Measurements from ENCODE around the gene GRIN2A.

GRIN2A gene

GRCh38 chr16:9807302-9807701 lies 374.9 kb downstream of the GRIN2A start:
- H3K4me3 ChIP-seq (ENCODE audit: low read depth, low read length), result no peak overlapping the region
- TF ChIP-seq CTCF (IDR thresholded peaks at IDR 0.05; ENCODE audit: borderline replicate concordance, insufficient read depth, low read depth, low read length), result no peak

- no peak for TF ChIP-seq CTCF (IDR thresholded peaks at IDR 0.05; ENCODE audit: borderline replicate concordance, insufficient read depth, low read depth, low read length)
- no peak overlapping the region for H3K4me3 ChIP-seq (ENCODE audit: low read depth, low read length)
Measured at GRCh38 chr16:9805109-9805508, 377.1 kb downstream of the GRIN2A start.

- H3K4me3 ChIP-seq (ENCODE audit: low read depth, low read length), result no peak overlapping the region
- no peak for TF ChIP-seq CTCF (IDR thresholded peaks at IDR 0.05; ENCODE audit: borderline replicate concordance, insufficient read depth, low read depth, low read length)
Measured at GRCh38 chr16:9802160-9802559, 380.1 kb downstream of the GRIN2A start.

- no peak for TF ChIP-seq CTCF (IDR thresholded peaks at IDR 0.05; ENCODE audit: borderline replicate concordance, insufficient read depth, low read depth, low read length)
- H3K4me3 ChIP-seq (ENCODE audit: low read depth, low read length), result no peak overlapping the region
Measured at GRCh38 chr16:9801651-9802050, 380.6 kb downstream of the GRIN2A start.

- TF ChIP-seq CTCF (IDR thresholded peaks at IDR 0.05; ENCODE audit: borderline replicate concordance, insufficient read depth, low read depth, low read length), result no peak
- no peak overlapping the region for H3K4me3 ChIP-seq (ENCODE audit: low read depth, low read length)
Measured at GRCh38 chr16:9800186-9800738, 382.0 kb downstream of the GRIN2A start.

GRCh38 chr16:9798952-9799580 lies 383.2 kb downstream of the GRIN2A start:
- H3K4me3 ChIP-seq (ENCODE audit: low read depth, low read length), result no peak overlapping the region
- TF ChIP-seq CTCF (IDR thresholded peaks at IDR 0.05; ENCODE audit: borderline replicate concordance, insufficient read depth, low read depth, low read length), result no peak

- no peak for TF ChIP-seq CTCF (IDR thresholded peaks at IDR 0.05; ENCODE audit: borderline replicate concordance, insufficient read depth, low read depth, low read length)
- H3K4me3 ChIP-seq (ENCODE audit: low read depth, low read length), result no peak overlapping the region
Measured at GRCh38 chr16:9798474-9798873, 383.8 kb downstream of the GRIN2A start.
